Measurements from ENCODE around the gene RAD17.
"Not testable (repeated sequence)": the region's sequence is repeated elsewhere in the genome, so short reads cannot be mapped to it uniquely, and the experiment has no call there.

The RAD17 gene

DNA sequence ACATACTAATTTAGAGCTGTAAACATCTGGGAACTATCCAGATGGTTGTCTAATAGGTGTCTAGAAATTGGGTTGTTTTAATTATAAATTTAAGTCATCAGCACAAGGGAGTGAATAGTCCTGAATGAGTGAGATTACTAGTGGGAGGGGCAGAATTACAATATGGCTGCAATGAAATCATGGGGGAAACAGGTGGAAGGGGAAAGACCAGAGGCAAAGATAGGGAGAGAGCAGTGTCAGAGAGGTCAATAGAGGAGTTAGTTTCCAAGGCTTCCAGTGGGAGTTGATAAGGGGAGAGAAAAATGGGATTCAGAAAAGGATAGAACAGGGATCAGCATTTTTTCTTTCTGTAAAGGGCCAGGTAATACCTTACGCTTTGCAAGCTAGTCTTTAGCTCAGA is 9.2 kb upstream of the RAD17 start:
- H3K27ac Mint-ChIP-seq, result peak overlapping the region; percentile 9

DNA sequence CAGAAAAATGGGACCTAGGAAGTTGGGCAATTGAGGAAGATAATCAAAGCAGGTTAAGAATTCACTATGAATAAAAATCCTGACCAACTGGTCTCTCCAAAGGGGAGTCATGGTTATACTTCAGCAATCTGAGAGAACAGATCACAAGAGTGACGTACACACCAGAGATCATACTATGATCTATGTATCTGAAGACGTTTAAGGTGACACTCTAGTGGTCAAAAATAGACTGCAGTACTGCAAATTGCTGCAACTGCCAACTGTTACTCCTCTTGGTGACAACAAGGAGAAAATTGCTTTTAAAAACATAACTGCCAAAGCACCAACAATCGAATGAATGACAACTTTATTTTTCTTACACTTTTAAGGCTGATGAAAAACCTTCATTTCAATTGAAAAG is 5.2 kb upstream of the RAD17 start:
- Mint-ChIP-seq H3K27ac (peak overlapping the region; percentile 33), H3K9me3 (no peaks in the 10 kb centered on the region), H3K27me3 (no peaks in the 10 kb centered on the region), H3K4me1 (peaks cover 28% of the 10 kb centered on the region), H3K36me3 (peaks cover 30% of the 10 kb centered on the region), H3K4me3 (no peak overlapping the region)
- CTCF ChIA-PET, result no interaction called here
- DNase-seq, result no peak

More for the DNA sequence above, 9.2 kb upstream of the RAD17 start:
- Mint-ChIP-seq H3K4me1 (peaks cover 14% of the 10 kb centered on the region), H3K27me3 (no peaks in the 10 kb centered on the region), H3K9me3 (no peaks in the 10 kb centered on the region), H3K4me3 (no peak overlapping the region), H3K36me3 (peaks cover 40% of the 10 kb centered on the region)
- no peak for DNase-seq
- CTCF ChIA-PET, result no interaction called here

- Mint-ChIP-seq H3K27ac (peak overlapping the region; percentile 11), H3K27me3 (no peaks in the 10 kb centered on the region), H3K4me3 (no peak overlapping the region), H3K9me3 (no peaks in the 10 kb centered on the region), H3K36me3 (peaks cover 30% of the 10 kb centered on the region), H3K4me1 (peaks cover 28% of the 10 kb centered on the region)
- DNase-seq, result no peak
- CTCF ChIA-PET, result no interaction called here
These were observed 4.8 kb upstream of the RAD17 start for GRCh38 chr5:69364850-69365249.

DNA sequence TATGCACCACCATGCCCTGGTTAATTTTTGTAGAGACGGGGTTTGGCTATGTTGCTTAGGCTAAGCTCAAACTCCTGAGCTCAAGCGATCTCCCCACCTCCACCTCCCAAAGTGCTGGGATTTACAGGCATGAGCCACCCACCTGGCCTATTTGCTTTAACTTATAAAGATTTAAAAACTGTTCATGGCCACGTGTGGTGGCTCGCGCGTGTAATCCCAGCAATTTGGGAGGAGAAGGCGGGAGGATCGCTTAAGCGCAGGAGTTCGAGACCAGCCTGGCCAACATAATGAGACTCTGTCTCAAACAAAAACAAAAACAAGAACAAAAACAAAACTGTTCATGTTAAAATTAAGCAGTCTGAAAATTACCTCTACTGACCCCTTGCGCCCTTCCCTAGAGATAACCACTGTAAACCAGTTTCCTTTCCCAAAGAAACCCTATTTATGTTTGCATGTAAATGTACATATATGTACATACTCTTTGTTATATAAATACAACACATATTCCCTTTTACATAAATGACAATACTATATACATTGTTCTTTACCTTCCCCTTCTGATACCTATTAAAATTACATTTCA is 1.8 kb upstream of the RAD17 start:
- no peaks in the 10 kb centered on the region for H3K27me3 Mint-ChIP-seq
- no peak for DNase-seq
- peak overlapping the region; percentile 99 for H3K4me3 Mint-ChIP-seq
- H3K27ac Mint-ChIP-seq, result peak overlapping the region; percentile 98
- peaks cover 25% of the 10 kb centered on the region for H3K36me3 Mint-ChIP-seq
- peaks cover 48% of the 10 kb centered on the region for H3K4me1 Mint-ChIP-seq
- CTCF ChIA-PET, result interaction anchor here (1.1 kb wide), 1 partner anchor 33 kb away, joined by 3 read pairs; no protein-coding TSS in a partner anchor
- no peaks in the 10 kb centered on the region for H3K9me3 Mint-ChIP-seq

- DNase-seq, result peak; percentile 31
- Mint-ChIP-seq H3K4me1 (peaks cover 50% of the 10 kb centered on the region), H3K36me3 (peaks cover 23% of the 10 kb centered on the region)
These were observed 919 bp upstream of the RAD17 start for GRCh38 chr5:69368458-69369339.

DNA sequence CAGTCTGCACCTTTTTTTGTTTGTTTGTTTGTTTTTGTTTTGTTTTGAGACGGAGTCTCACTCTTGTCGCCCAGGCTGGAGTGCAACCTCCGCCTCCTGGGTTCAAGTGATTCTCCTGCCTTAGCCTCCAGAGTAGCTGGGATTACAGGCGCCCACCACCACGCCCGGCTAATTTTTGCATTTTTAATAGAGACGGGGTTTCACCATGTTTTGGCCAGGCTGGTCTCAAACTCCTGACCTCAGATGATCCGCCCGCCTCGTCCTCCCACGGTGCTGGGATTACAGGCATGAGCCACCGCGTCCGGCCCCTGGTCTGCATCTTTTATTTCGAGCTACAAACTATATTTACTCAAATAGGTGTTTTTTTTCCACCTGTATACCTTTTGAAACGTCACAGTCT is 717 bp downstream of the RAD17 start:
- Mint-ChIP-seq H3K27ac (peak overlapping the region; percentile 98), H3K4me3 (peak overlapping the region; percentile 75), H3K4me1 (peaks cover 45% of the 10 kb centered on the region), H3K36me3 (peaks cover 17% of the 10 kb centered on the region)
- not testable (repeated sequence) for H3K27me3 Mint-ChIP-seq, H3K9me3 Mint-ChIP-seq, DNase-seq
- CTCF ChIA-PET, result interaction anchor here (1.6 to 1.7 kb wide), 2 partner anchors 36 to 277 kb away, joined by 3 to 10 read pairs; partner anchors contain the start of gene SLC30A5

More at GRCh38 chr5:69368458-69369339, 919 bp upstream of the RAD17 start:
- H3K27me3 Mint-ChIP-seq, result no peaks in the 10 kb centered on the region
- peak overlapping the region; percentile 98 for H3K27ac Mint-ChIP-seq
- CTCF ChIA-PET, result interaction anchor here (1.6 kb wide), 1 partner anchor 34 kb away, joined by 3 read pairs; no protein-coding TSS in a partner anchor
- H3K9me3 Mint-ChIP-seq, result no peaks in the 10 kb centered on the region
- H3K4me3 Mint-ChIP-seq, result peak overlapping the region; percentile 99

GRCh38 chr5:69372394-69372793 is 2.8 kb downstream of the RAD17 start:
- CTCF ChIA-PET, result no interaction called here
- Mint-ChIP-seq H3K4me1 (peaks cover 35% of the 10 kb centered on the region), H3K4me3 (no peak overlapping the region), H3K9me3 (no peaks in the 10 kb centered on the region), H3K36me3 (peaks cover 15% of the 10 kb centered on the region), H3K27ac (no peak overlapping the region), H3K27me3 (no peaks in the 10 kb centered on the region)
- no peak for DNase-seq

- Mint-ChIP-seq H3K4me1 (peaks cover 21% of the 10 kb centered on the region), H3K36me3 (peaks cover 15% of the 10 kb centered on the region), H3K9me3 (no peaks in the 10 kb centered on the region), H3K27ac (no peak overlapping the region), H3K4me3 (no peak overlapping the region), H3K27me3 (no peaks in the 10 kb centered on the region)
- CTCF ChIA-PET, result no interaction called here
- no peak for DNase-seq
These were observed 5.4 kb downstream of the RAD17 start for GRCh38 chr5:69374911-69375446.

DNA sequence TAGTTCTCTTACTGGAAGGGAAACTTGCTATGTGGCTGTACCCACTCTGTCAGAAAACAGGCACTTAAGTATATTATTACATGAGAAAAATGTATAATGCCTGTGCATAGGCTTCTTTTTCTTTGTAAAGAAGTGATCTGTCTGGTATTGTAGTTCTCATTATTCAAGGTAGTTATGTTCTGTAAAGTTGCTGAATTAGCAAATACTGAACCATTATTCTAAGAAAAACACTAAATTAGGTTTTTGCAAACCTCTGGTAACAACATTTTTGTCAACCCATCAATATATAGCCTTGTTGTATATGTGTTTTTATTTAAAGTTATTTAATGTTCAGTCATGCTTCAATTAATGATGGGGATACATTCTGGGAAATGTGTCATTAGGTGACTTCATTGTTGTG is 8.8 kb downstream of the RAD17 start:
- no peak for DNase-seq
- no peaks in the 10 kb centered on the region for H3K4me1 Mint-ChIP-seq
- H3K27me3 Mint-ChIP-seq, result no peaks in the 10 kb centered on the region
- H3K4me3 Mint-ChIP-seq, result no peak overlapping the region
- H3K9me3 Mint-ChIP-seq, result no peaks in the 10 kb centered on the region
- H3K36me3 Mint-ChIP-seq, result peaks cover 21% of the 10 kb centered on the region
- no peak overlapping the region for H3K27ac Mint-ChIP-seq
- CTCF ChIA-PET, result no interaction called here

DNA sequence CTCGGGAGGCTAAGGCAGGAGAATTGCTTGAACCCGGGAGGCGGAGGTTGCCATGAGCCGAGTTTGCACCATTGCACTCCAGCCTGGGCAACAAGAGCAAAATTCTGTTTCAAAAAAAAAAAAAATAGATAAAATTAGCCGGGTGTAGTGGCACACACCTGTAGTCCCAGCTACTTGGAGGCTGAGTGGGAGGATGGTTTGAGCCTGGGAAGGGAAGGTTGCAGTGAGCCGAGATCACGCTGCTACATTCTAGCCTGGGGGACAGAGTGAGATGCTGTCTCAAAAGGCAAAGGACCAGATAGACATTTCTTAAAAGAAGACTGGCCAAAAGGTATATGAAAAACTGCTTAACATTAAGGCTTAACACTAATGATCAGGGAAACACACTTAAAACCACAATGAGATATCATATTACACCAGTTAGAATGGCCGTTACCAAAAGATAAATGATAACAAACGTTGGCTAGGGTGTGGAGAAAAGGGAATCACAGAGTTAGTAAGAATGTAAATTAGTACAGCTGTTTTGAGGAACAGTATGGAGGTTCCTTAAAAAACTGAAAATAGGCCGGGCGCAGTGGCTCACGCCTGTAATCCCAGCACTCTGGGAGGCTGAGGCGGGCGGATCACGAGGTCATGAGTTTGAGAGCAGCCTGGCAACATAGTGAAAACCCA is 35.2 kb downstream of the RAD17 start:
- Mint-ChIP-seq H3K27ac (no peak overlapping the region), H3K36me3 (peaks cover 37% of the 10 kb centered on the region), H3K4me3 (no peak overlapping the region), H3K9me3 (peaks cover 4% of the 10 kb centered on the region), H3K4me1 (no peaks in the 10 kb centered on the region), H3K27me3 (no peaks in the 10 kb centered on the region)
- DNase-seq, result no peak
- CTCF ChIA-PET, result interaction anchor here (0.7 kb wide), 1 partner anchor 262 kb away, joined by 3 read pairs; no protein-coding TSS in a partner anchor

DNA sequence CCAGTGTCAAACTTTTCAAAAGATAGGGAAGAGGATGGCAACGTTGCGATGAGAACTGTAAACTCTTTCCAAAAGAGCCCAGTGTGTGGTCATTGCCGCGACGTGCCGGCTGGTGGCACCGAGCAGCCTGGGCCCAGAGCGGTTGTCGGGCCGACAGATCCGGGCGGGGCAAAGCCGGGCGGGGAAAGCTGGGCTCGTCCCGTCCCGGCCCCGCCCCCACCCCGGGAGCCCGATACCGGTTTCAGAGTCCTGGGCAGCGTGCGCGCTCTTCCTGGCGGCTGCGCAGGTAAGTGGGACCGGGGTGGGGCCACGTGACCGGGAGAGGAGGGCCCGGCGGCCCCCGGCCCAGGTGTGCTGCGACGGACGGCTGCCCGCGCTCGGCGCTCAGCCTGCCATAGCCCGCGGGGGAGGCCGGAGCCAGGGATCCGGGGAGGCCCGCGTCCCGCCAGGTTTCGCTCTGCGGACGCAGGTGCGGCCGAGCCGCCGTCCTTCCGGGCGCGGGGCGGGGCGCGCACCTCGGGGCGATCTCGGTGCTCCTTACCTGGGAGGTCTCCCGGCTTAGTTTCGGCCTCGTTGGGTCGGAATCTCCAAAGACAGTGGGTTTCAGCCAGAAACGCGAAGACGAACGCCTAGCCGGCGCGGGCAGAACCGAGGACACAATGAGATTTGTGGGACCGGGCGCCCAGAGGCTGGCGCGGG is 45.4 kb downstream of the RAD17 start, which contains the start of gene MARVELD2:
Gene MARVELD2 (plus strand): TSS at position 232 of the 699 bp plus-strand sequence. CDS start 4,270 bp downstream, outside the sequence.
- H3K4me1 Mint-ChIP-seq, result peaks cover 13% of the 10 kb centered on the region
- CTCF ChIA-PET, result no interaction called here
- peaks cover 16% of the 10 kb centered on the region for H3K36me3 Mint-ChIP-seq
- peaks cover 6% of the 10 kb centered on the region for H3K27me3 Mint-ChIP-seq
- peak; percentile 56 for DNase-seq
- peak within 1 kb of the TSS; percentile 67 for H3K4me3 Mint-ChIP-seq
- H3K27ac Mint-ChIP-seq, result peak within 1 kb of the TSS; percentile 35
- no peaks in the 10 kb centered on the region for H3K9me3 Mint-ChIP-seq

DNA sequence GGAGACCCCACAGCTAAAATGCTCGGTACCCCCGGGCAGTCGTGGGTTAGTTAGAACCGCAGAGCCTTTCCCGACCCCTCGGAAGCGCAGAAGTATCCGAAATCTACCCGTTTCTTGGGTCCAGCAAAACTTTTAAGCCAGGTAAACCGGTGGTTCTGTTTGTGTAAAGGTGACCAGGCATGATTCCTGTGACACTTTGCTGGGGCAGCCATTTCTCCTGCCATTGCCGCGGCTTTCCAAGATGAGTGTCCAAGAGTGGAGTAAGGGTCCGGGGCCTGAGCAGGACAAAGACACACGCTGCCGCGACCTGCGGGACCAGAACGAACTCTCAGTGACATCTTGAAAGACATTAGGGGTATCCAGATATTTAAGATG is 46.0 kb downstream of the RAD17 start:
- CTCF ChIA-PET, result no interaction called here
- Mint-ChIP-seq H3K36me3 (peaks cover 14% of the 10 kb centered on the region), H3K27ac (no peak overlapping the region), H3K9me3 (no peaks in the 10 kb centered on the region), H3K4me3 (peak overlapping the region; percentile 67), H3K27me3 (peaks cover 6% of the 10 kb centered on the region), H3K4me1 (peaks cover 13% of the 10 kb centered on the region)
- no peak for DNase-seq

- peaks cover 6% of the 10 kb centered on the region for H3K27me3 Mint-ChIP-seq
- H3K36me3 Mint-ChIP-seq, result peaks cover 14% of the 10 kb centered on the region
- H3K9me3 Mint-ChIP-seq, result no peaks in the 10 kb centered on the region
- H3K4me1 Mint-ChIP-seq, result peaks cover 13% of the 10 kb centered on the region
- H3K4me3 Mint-ChIP-seq, result peak overlapping the region; percentile 67
- CTCF ChIA-PET, result interaction anchor here (1.1 kb wide), 1 partner anchor 33 kb away, joined by 3 read pairs; no protein-coding TSS in a partner anchor
- no peak overlapping the region for H3K27ac Mint-ChIP-seq
- no peak for DNase-seq
These were observed 46.6 kb downstream of the RAD17 start for GRCh38 chr5:69416180-69416579.
